ENCODE measurements around the gene MPC2.

DNA sequence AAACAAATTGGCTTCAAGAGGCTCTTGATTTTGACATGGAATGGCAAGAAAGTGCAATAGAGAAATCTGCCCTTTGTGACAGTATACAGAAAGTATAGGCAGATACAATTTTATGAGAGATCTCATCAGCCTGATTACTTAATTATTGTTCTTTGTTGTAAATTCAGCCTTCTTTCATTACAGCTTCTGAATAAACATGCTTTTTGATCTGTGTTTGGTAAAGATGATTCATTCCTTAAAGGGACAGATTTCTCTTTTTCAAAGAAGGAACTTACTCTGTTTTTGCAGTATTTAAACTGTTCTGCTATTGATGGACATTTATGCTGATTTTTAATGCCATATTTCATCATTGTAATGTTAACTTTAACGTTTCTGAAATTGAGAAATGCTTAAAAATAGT is 13.7 kb upstream of the MPC2 start:
- TF ChIP-seq, protein P1, sequence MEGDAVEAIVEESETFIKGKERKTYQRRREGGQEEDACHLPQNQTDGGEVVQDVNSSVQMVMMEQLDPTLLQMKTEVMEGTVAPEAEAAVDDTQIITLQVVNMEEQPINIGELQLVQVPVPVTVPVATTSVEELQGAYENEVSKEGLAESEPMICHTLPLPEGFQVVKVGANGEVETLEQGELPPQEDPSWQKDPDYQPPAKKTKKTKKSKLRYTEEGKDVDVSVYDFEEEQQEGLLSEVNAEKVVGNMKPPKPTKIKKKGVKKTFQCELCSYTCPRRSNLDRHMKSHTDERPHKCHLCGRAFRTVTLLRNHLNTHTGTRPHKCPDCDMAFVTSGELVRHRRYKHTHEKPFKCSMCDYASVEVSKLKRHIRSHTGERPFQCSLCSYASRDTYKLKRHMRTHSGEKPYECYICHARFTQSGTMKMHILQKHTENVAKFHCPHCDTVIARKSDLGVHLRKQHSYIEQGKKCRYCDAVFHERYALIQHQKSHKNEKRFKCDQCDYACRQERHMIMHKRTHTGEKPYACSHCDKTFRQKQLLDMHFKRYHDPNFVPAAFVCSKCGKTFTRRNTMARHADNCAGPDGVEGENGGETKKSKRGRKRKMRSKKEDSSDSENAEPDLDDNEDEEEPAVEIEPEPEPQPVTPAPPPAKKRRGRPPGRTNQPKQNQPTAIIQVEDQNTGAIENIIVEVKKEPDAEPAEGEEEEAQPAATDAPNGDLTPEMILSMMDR (IDR thresholded peaks at IDR 0.05; ENCODE audit: control extremely low read depth in 1 of 3, insufficient read depth in 1 of 3, low read depth in 1 of 3, low read length in 3 of 3) = no peak
- TF ChIP-seq MAFK (IDR thresholded peaks at IDR 0.05; ENCODE audit: low read depth, low read length) = no peak
- no peak for TF ChIP-seq RAD21 (IDR thresholded peaks at IDR 0.05 in 1 of 2, conservative IDR thresholded peaks at IDR 0.05 in 1 of 2; ENCODE audit: low read depth in 2 of 2, low read length in 2 of 2)
- TF ChIP-seq EGR1 (IDR thresholded peaks at IDR 0.05; ENCODE audit: borderline replicate concordance, low read depth, low read length) = no peak
